B cell (primary cell): ENCODE data around the gene VIT. TPM values are rescaled to one million over a fixed set of nuclear protein-coding genes. Genes with fewer than 3 reads are reported as not detected.

ENCODE experiments used
- ATAC-seq: fragments of 200-7000 bp; cut with Tn5 transposase; one replicate; pipeline ENCODE4 v1.10.0; 2021; ENCODE audit warnings: low read depth, mild to moderate bottlenecking, moderate number of reproducible peaks, moderate library complexity
- CTCF ChIA-PET: fragments of 350-600 bp; sonication (Branson Sonifier 250); formaldehyde crosslinking; loops from one replicate; lab custom pipeline; 2021; ENCODE audit warnings: antibody characterized with exemption, inconsistent platforms; lab: Charles Lee
- POLR2A ChIA-PET: fragments of 350-600 bp; sonication (Branson Sonifier 250); formaldehyde crosslinking; loops from one replicate; lab custom pipeline; 2021; ENCODE audit warnings: antibody characterized with exemption; lab: Charles Lee
- DNase-seq: peaks from one replicate; pipeline ENCODE4 v3.0.0; 2013
- H2AFZ ChIP-seq: 2 replicates; pipeline ENCODE4 v1.6.1; 2012; ENCODE audit warnings: mild to moderate bottlenecking, low read depth, low read length; ENCODE audit not compliant: insufficient read depth, poor library complexity, severe bottlenecking
- H3K27ac ChIP-seq, 2 donors: 1 replicate in 1 of 2; 2 replicates in 1 of 2; pipeline ENCODE4 v1.5.1; 2012 to 2013; ENCODE audit warnings: low read length in 2 of 2, mild to moderate bottlenecking in 2 of 2, moderate library complexity in 1 of 2
- H3K27me3 ChIP-seq, 4 experiments: fragments of 200-600 bp in 1 of 4; sonication (generic) in 1 of 4; replicated peaks in 1 of 4; 1 replicate in 2 of 4; 2 replicates in 2 of 4; pipeline versions ENCODE4 v1.6.1 to v1.7.0; 2013 to 2016; ENCODE audit warnings: low read length in 3 of 4, mild to moderate bottlenecking in 2 of 4, mixed read lengths in 1 of 4, moderate library complexity in 1 of 4; ENCODE audit not compliant: insufficient read depth in 4 of 4, control insufficient read depth in 3 of 4; ENCODE audit errors: control extremely low read depth in 1 of 4
- H3K36me3 ChIP-seq, 2 experiments: replicated peaks in 1 of 2; 1 replicate in 1 of 2; 2 replicates in 1 of 2; pipeline versions ENCODE4 v1.6.1 to v1.7.1; 2013; ENCODE audit warnings: low read length in 1 of 2; ENCODE audit not compliant: insufficient read depth in 2 of 2, control insufficient read depth in 1 of 2; ENCODE audit errors: control extremely low read depth in 1 of 2, extremely low read depth in 1 of 2
- H3K4me1 ChIP-seq, 2 donors: fragments of 200-600 bp in 1 of 2; sonication (generic) in 1 of 2; 1 replicate in 1 of 2; 2 replicates in 1 of 2; pipeline versions ENCODE4 v1.5.1 to v1.6.1; 2013 to 2017; ENCODE audit warnings: low read length in 2 of 2; ENCODE audit not compliant: control insufficient read depth in 2 of 2, insufficient read depth in 2 of 2
- H3K4me2 ChIP-seq: replicated peaks from 2 replicates; pipeline ENCODE3; 2012; ENCODE audit warnings: mild to moderate bottlenecking, low read depth, low read length; ENCODE audit not compliant: poor library complexity, severe bottlenecking
- H3K4me3 ChIP-seq, 5 experiments: fragments of 200-600 bp in 1 of 5; sonication (generic) in 1 of 5; 1 replicate in 3 of 5; 2 replicates in 2 of 5; pipeline versions ENCODE4 v1.5.1 to v1.7.0; 2011 to 2016; ENCODE audit warnings: low read length in 4 of 5, mild to moderate bottlenecking in 4 of 5, low read depth in 2 of 5, control low read depth in 1 of 5, moderate library complexity in 1 of 5; ENCODE audit not compliant: insufficient read depth in 1 of 5; ENCODE audit errors: control extremely low read depth in 1 of 5, extremely low read depth in 1 of 5
- H3K79me2 ChIP-seq: fragments of 200-600 bp; sonication (generic); one replicate; pipeline ENCODE4 v1.6.0; 2016; ENCODE audit warnings: low read length; ENCODE audit not compliant: control insufficient read depth, insufficient read depth
- H3K9ac ChIP-seq: fragments of 200-600 bp; sonication (generic); 2 replicates; pipeline ENCODE4 v1.6.1; 2017; ENCODE audit warnings: mild to moderate bottlenecking, low read length, moderate library complexity
- H3K9me3 ChIP-seq, 3 donors: one replicate each; pipeline versions ENCODE4 v1.6.1 to v1.7.1; 2013; ENCODE audit warnings: low read length in 2 of 3; ENCODE audit not compliant: control insufficient read depth in 2 of 3, insufficient read depth in 1 of 3; ENCODE audit errors: control extremely low read depth in 1 of 3
- H4K20me1 ChIP-seq: 2 replicates; pipeline ENCODE4 v1.6.0; 2012; ENCODE audit warnings: mild to moderate bottlenecking, low read length; ENCODE audit not compliant: insufficient read depth, control insufficient read depth, poor library complexity, severe bottlenecking
- H3K27ac Mint-ChIP-seq: one replicate; pipeline ENCODE4 v1.8.0; 2021; ENCODE audit warnings: mixed read lengths
- H3K27me3 Mint-ChIP-seq: one replicate; pipeline ENCODE4 v1.8.0; 2021; ENCODE audit warnings: mixed read lengths
- H3K4me1 Mint-ChIP-seq: one replicate; pipeline ENCODE4 v1.8.0; 2021; ENCODE audit warnings: mixed read lengths
- H3K4me3 Mint-ChIP-seq: one replicate; pipeline ENCODE4 v1.8.0; 2021; ENCODE audit warnings: mixed read lengths
- H3K9me3 Mint-ChIP-seq: one replicate; pipeline ENCODE4 v1.8.0; 2022; ENCODE audit warnings: mixed read lengths; ENCODE audit not compliant: insufficient read depth
- EZH2 ChIP-seq: IDR thresholded peaks from 2 replicates; pipeline ENCODE4 v1.6.1; 2012; ENCODE audit warnings: borderline replicate concordance, low read depth, mild to moderate bottlenecking, moderate library complexity, low read length; ENCODE audit not compliant: insufficient read depth, poor library complexity, severe bottlenecking
- WGBS: methylation state at CpG from one replicate; pipeline ENCODE4 v1.1.5; 2013; ENCODE audit warnings: missing lambda C conversion rate; ENCODE audit not compliant: insufficient coverage; 5-methylcytosine and 5-hydroxymethylcytosine counted together
- intact Hi-C: fragments of 100-400 bp; cut with micrococcal nuclease; formaldehyde crosslinking; loops from one replicate; pipeline ENCODE4 v1.10.0; 2022
- polyA plus RNA-seq: library from polyadenylated mRNA; depleted of rRNA; stranded (reverse); fragments of >200 nt; gene quantifications from 2 replicates; pipeline ENCODE4 v1.2.3, GENCODE V29; 2012
- total RNA-seq, 2 donors: library from RNA; stranded (reverse); fragments of 120-200 nt in 1 of 2; gene quantifications; 1 replicate in 1 of 2; 2 replicates in 1 of 2; pipeline versions ENCODE4 v1.2.3 to v1.2.4, GENCODE V29; 2013 to 2022
- TF ChIP-seq, protein P1 (sequence below): fragments of 200-600 bp; IDR thresholded peaks from one replicate; pipeline ENCODE4 v1.8.0; 2022; ENCODE audit warnings: antibody characterized with exemption, mild to moderate bottlenecking

The VIT gene
- total and polyA plus RNA-seq, 2 donors (not counting 1 experiment from before 2014, with no cell fraction given): not detected

DNA sequence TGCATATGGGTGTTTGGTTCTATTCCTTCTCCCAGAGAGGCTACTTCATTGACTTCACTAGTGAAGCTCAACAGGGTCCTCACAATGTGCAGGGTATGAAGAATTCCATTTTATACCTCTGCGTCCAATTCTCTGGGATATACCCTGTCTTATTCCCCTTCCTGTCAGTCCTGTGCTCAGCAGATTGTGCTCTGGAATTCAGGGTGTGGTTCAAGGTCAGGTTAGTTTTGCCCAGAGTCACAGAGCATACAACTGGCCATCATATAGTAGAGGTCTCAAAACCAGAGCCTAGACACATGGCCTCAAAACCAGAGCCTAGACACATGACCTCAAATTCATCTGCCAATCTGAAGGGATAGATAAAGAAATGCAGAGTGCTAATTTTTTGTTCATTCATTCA, 38.8 kb upstream of the VIT start:
- Histone ChIP-seq H3K9ac (no peak overlapping the region), H3K79me2 (no peaks in the 10 kb centered on the region), H3K36me3 (no peaks in the 10 kb centered on the region), H3K4me1 (no peaks in the 10 kb centered on the region), H4K20me1 (no peaks in the 10 kb centered on the region), H3K9me3 (no peaks in the 10 kb centered on the region), H3K27me3 (no peaks in the 10 kb centered on the region), H3K4me3 (no peak overlapping the region), H2AFZ (no peak overlapping the region), H3K27ac (no peak overlapping the region), H3K4me2 (no peak overlapping the region)
- WGBS: no CpG with 5 or more reads among the region's 1 CpG
- Mint-ChIP-seq H3K4me1 (no peaks in the 10 kb centered on the region), H3K27me3 (no peaks in the 10 kb centered on the region), H3K27ac (no peak overlapping the region), H3K9me3 (no peaks in the 10 kb centered on the region), H3K4me3 (no peak overlapping the region)
- ChIA-PET CTCF (no interaction called here), POLR2A (no interaction called here)
- DNase-seq (no peak), ATAC-seq (no peak)
- TF ChIP-seq, protein P1, sequence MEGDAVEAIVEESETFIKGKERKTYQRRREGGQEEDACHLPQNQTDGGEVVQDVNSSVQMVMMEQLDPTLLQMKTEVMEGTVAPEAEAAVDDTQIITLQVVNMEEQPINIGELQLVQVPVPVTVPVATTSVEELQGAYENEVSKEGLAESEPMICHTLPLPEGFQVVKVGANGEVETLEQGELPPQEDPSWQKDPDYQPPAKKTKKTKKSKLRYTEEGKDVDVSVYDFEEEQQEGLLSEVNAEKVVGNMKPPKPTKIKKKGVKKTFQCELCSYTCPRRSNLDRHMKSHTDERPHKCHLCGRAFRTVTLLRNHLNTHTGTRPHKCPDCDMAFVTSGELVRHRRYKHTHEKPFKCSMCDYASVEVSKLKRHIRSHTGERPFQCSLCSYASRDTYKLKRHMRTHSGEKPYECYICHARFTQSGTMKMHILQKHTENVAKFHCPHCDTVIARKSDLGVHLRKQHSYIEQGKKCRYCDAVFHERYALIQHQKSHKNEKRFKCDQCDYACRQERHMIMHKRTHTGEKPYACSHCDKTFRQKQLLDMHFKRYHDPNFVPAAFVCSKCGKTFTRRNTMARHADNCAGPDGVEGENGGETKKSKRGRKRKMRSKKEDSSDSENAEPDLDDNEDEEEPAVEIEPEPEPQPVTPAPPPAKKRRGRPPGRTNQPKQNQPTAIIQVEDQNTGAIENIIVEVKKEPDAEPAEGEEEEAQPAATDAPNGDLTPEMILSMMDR: no peak
- TF ChIP-seq EZH2: no peak
- intact Hi-C loops: no loop called here

DNA sequence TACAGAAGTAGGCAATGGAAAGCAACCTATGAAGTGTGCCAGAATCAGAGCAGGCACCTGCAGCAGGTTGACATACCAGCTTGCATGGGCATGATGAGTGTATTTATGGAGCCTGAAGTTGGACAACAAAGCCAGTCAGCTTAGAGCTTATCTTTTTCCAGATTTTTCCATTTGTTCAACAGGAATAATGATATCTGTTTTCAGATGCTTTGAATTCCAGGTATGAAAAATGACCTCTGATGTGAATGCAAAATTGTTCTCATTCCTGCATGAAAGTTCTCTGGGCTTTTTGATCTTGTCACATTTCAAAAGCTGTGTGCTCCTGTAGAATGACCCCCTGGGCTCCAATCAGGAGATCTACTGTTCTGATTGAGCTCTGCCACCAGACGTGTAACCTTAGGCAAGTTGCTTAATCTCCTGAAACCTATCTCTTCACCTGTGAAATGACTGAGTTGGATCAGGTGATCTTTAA, 38.2 kb upstream of the VIT start:
- Histone ChIP-seq H3K9ac (no peak overlapping the region), H3K4me1 (no peaks in the 10 kb centered on the region), H3K27me3 (no peaks in the 10 kb centered on the region), H2AFZ (no peak overlapping the region), H3K9me3 (no peaks in the 10 kb centered on the region), H3K36me3 (no peaks in the 10 kb centered on the region), H3K79me2 (no peaks in the 10 kb centered on the region), H3K27ac (no peak overlapping the region), H3K4me3 (no peak overlapping the region), H4K20me1 (no peaks in the 10 kb centered on the region), H3K4me2 (no peak overlapping the region)
- ChIA-PET POLR2A (no interaction called here), CTCF (interaction anchor here (0.6 to 1.6 kb wide), 3 partner anchors 9 to 305 kb away, joined by 3 to 4 read pairs (median 3); no protein-coding TSS in a partner anchor)
- Mint-ChIP-seq H3K9me3 (no peaks in the 10 kb centered on the region), H3K4me3 (no peak overlapping the region), H3K27ac (no peak overlapping the region), H3K4me1 (no peaks in the 10 kb centered on the region), H3K27me3 (no peaks in the 10 kb centered on the region)
- DNase-seq (no peak), ATAC-seq (no peak)
- WGBS: no CpG with 5 or more reads among the region's 1 CpG
- intact Hi-C loops: no loop called here
- TF ChIP-seq, protein P1: no peak
- TF ChIP-seq EZH2: no peak
